Left ventricle myocardium superior (tissue), 1 donor: ENCODE measurements around the gene NKD1. TPM values are rescaled to one million over a fixed set of nuclear protein-coding genes. Genes with fewer than 3 reads are reported as not detected.
"Not testable (repeated sequence)": the region's sequence is repeated elsewhere in the genome, so short reads cannot be mapped to it uniquely, and the experiment has no call there.

Experiments used
- ATAC-seq: fragments of 200-7000 bp; cut with Tn5 transposase; one replicate; pipeline ENCODE4 v1.9.1; 2020; ENCODE audit warnings: mild to moderate bottlenecking, moderate library complexity
- DNase-seq: peaks from one replicate; pipeline ENCODE4 v3.0.0-alpha.2; 2020
- intact Hi-C: fragments of 100-400 bp; cut with micrococcal nuclease; formaldehyde crosslinking; loops from one replicate; pipeline ENCODE4 v1.11.0; 2022
- long read RNA-seq: library from polyadenylated mRNA; unstranded; transcript quantifications from one replicate; pipeline ENCODE4 v2.0.0, GENCODE V29; 2021
- total RNA-seq: library from RNA; stranded (reverse); fragmentation: NEBNext Ultra II Directional; extraction: Animal tissue kit (Norgen Biotek cat#: 25700); gene quantifications from one replicate; pipeline ENCODE4 v1.2.1, GENCODE V29; 2021
- donor health status: DM: no; HTN: yes; CAD: no; lungs with severe emphysema.

Gene NKD1
- total RNA-seq: 0.59 TPM
- long read RNA-seq: 0 reads

- DNase-seq (peak; percentile 82), ATAC-seq (peak; percentile 96)
- intact Hi-C loops: no loop called here
Measured at GRCh38 chr16:50548125-50548908, at the start of gene NKD1. TSS of gene NKD1 (plus strand) at chr16:50548396. CDS start at chr16:50548554, 158 bp downstream.

GRCh38 chr16:50498431-50499155 lies 49.6 kb upstream of the NKD1 start:
- ATAC-seq (no peak), DNase-seq (no peak)
- intact Hi-C loops: no loop called here

- intact Hi-C loops: no loop called here
- no peak for ATAC-seq
- no peak for DNase-seq
Measured at GRCh38 chr16:50499254-50499653, 48.9 kb upstream of the NKD1 start.

GRCh38 chr16:50500171-50500874 lies 47.9 kb upstream of the NKD1 start:
- DNase-seq (no peak), ATAC-seq (no peak)
- intact Hi-C loops: no loop called here

GRCh38 chr16:50501251-50501650 lies 46.9 kb upstream of the NKD1 start:
- no peak for DNase-seq
- intact Hi-C loops: no loop called here
- no peak for ATAC-seq

GRCh38 chr16:50501986-50502615 lies 46.1 kb upstream of the NKD1 start:
- ATAC-seq: no peak
- DNase-seq: no peak
- intact Hi-C loops: no loop called here

- ATAC-seq (no peak), DNase-seq (no peak)
- intact Hi-C loops: no loop called here
Measured at GRCh38 chr16:50502616-50503011, 45.6 kb upstream of the NKD1 start.

GRCh38 chr16:50503868-50504531 lies 44.2 kb upstream of the NKD1 start:
- DNase-seq, intact Hi-C loops, ATAC-seq: not testable (repeated sequence)

GRCh38 chr16:50505115-50505514 lies 43.1 kb upstream of the NKD1 start:
- ATAC-seq (no peak), DNase-seq (no peak)
- intact Hi-C loops: no loop called here

- ATAC-seq (no peak), DNase-seq (no peak)
- intact Hi-C loops: no loop called here
Measured at GRCh38 chr16:50505714-50506542, 42.3 kb upstream of the NKD1 start.

- no peak for ATAC-seq
- intact Hi-C loops: no loop called here
- DNase-seq: no peak
Measured at GRCh38 chr16:50506543-50506937, 41.7 kb upstream of the NKD1 start.

GRCh38 chr16:50507397-50507796 lies 40.8 kb upstream of the NKD1 start:
- DNase-seq (no peak), ATAC-seq (no peak)
- intact Hi-C loops: no loop called here

GRCh38 chr16:50509521-50510341 lies 38.5 kb upstream of the NKD1 start:
- ATAC-seq: no peak
- no peak for DNase-seq
- intact Hi-C loops: no loop called here

GRCh38 chr16:50515218-50515617 lies 33.0 kb upstream of the NKD1 start:
- intact Hi-C loops: no loop called here
- DNase-seq: no peak
- ATAC-seq: no peak

- DNase-seq (no peak), ATAC-seq (no peak)
- intact Hi-C loops: no loop called here
Measured at GRCh38 chr16:50516401-50516800, 31.8 kb upstream of the NKD1 start.

GRCh38 chr16:50516890-50517289 lies 31.3 kb upstream of the NKD1 start:
- no peak for DNase-seq
- ATAC-seq: no peak
- intact Hi-C loops: no loop called here

GRCh38 chr16:50517450-50518252 lies 30.5 kb upstream of the NKD1 start:
- intact Hi-C loops: no loop called here
- DNase-seq (no peak), ATAC-seq (no peak)
